HFF-Myc (cell line): ENCODE data around the gene EVPLL.
"Not testable (repeated sequence)": the region's sequence is repeated elsewhere in the genome, so short reads cannot be mapped to it uniquely, and the experiment has no call there.

ENCODE experiments used
- DNase-seq: peaks from one replicate; pipeline ENCODE4 v3.0.0-alpha.2; 2011; ENCODE audit warnings: low read depth; ENCODE audit errors: extremely low read depth
- H3K4me3 ChIP-seq: replicated peaks from 2 replicates; pipeline ENCODE4 v1.5.1; 2011; ENCODE audit warnings: low read depth, mild to moderate bottlenecking, control low read depth, low read length

EVPLL gene

GRCh38 chr17:18403166-18403565, 25.6 kb downstream of the EVPLL start:
- not testable (repeated sequence) for DNase-seq

GRCh38 chr17:18403604-18404003, 26.0 kb downstream of the EVPLL start:
- H3K4me3 ChIP-seq, DNase-seq: not testable (repeated sequence)

More at GRCh38 chr17:18403166-18403565, 25.6 kb downstream of the EVPLL start:
- H3K4me3 ChIP-seq, result not testable (repeated sequence)

GRCh38 chr17:18408906-18409305, 31.3 kb downstream of the EVPLL start:
- H3K4me3 ChIP-seq, result not testable (repeated sequence)

GRCh38 chr17:18409321-18409720, 31.7 kb downstream of the EVPLL start:
- H3K4me3 ChIP-seq, DNase-seq: not testable (repeated sequence)

More at GRCh38 chr17:18408906-18409305, 31.3 kb downstream of the EVPLL start:
- not testable (repeated sequence) for DNase-seq

- not testable (repeated sequence) for DNase-seq
- peak overlapping the region; percentile 32 for H3K4me3 ChIP-seq
These were observed 33.2 kb downstream of the EVPLL start for GRCh38 chr17:18410736-18411135.

- DNase-seq, result not testable (repeated sequence)
- H3K4me3 ChIP-seq, result peak overlapping the region; percentile 50
These were observed 33.8 kb downstream of the EVPLL start for GRCh38 chr17:18411377-18411864.

GRCh38 chr17:18412001-18412538, 34.5 kb downstream of the EVPLL start:
- H3K4me3 ChIP-seq, result peak overlapping the region; percentile 50
- not testable (repeated sequence) for DNase-seq

- not testable (repeated sequence) for DNase-seq, H3K4me3 ChIP-seq
These were observed 43.9 kb downstream of the EVPLL start for GRCh38 chr17:18421521-18421920.

- H3K4me3 ChIP-seq, DNase-seq: not testable (repeated sequence)
These were observed 44.9 kb downstream of the EVPLL start for GRCh38 chr17:18422464-18422863.

GRCh38 chr17:18423015-18423414, 45.4 kb downstream of the EVPLL start:
- not testable (repeated sequence) for DNase-seq

GRCh38 chr17:18425593-18425992, 48.0 kb downstream of the EVPLL start:
- not testable (repeated sequence) for DNase-seq, H3K4me3 ChIP-seq

More at GRCh38 chr17:18423015-18423414, 45.4 kb downstream of the EVPLL start:
- not testable (repeated sequence) for H3K4me3 ChIP-seq

- H3K4me3 ChIP-seq, DNase-seq: not testable (repeated sequence)
These were observed 49.1 kb downstream of the EVPLL start for GRCh38 chr17:18426639-18427038.

GRCh38 chr17:18432206-18432605, 54.6 kb downstream of the EVPLL start:
- not testable (repeated sequence) for DNase-seq, H3K4me3 ChIP-seq
